MM.1S (cell line): ENCODE results near the gene SSC5D.

ENCODE experiments used
- DNase-seq: peaks from one replicate; pipeline ENCODE4 v3.0.0-alpha.2; 2015
- H2AFZ ChIP-seq: fragments of 300-600 bp; sonication (generic); 2 replicates; pipeline ENCODE4 v1.6.0; 2016; ENCODE audit warnings: antibody characterized with exemption, low read length
- H3F3A ChIP-seq: fragments of 300-600 bp; sonication (generic); 2 replicates; pipeline ENCODE4 v1.6.1; 2016; ENCODE audit warnings: mild to moderate bottlenecking, antibody characterized with exemption, low read length, moderate library complexity, mixed read lengths; ENCODE audit not compliant: insufficient read depth
- H3K27ac ChIP-seq: fragments of 300-600 bp; sonication (generic); 2 replicates; pipeline ENCODE4 v1.5.1; 2016; ENCODE audit warnings: mild to moderate bottlenecking, low read length
- H3K27me3 ChIP-seq: fragments of 300-600 bp; sonication (generic); replicated peaks from 2 replicates; pipeline ENCODE4 v1.6.0; 2016; ENCODE audit warnings: low read length; ENCODE audit not compliant: insufficient read depth
- H3K36me3 ChIP-seq: fragments of 300-600 bp; sonication (generic); replicated peaks from 2 replicates; pipeline ENCODE4 v1.6.1; 2016; ENCODE audit warnings: mild to moderate bottlenecking, low read length, mixed read lengths; ENCODE audit not compliant: insufficient read depth
- H3K4me1 ChIP-seq: fragments of 300-600 bp; sonication (generic); 2 replicates; pipeline ENCODE4 v1.6.1; 2016; ENCODE audit warnings: low read length, mixed read lengths
- H3K4me2 ChIP-seq: fragments of 300-600 bp; sonication (generic); 2 replicates; pipeline ENCODE4 v1.6.0; 2016; ENCODE audit warnings: low read depth, low read length
- H3K4me3 ChIP-seq: fragments of 300-600 bp; sonication (generic); 2 replicates; pipeline ENCODE4 v1.5.1; 2016; ENCODE audit warnings: low read length, mixed read lengths
- H3K79me2 ChIP-seq: fragments of 300-600 bp; sonication (generic); 2 replicates; pipeline ENCODE4 v1.6.1; 2016; ENCODE audit warnings: mixed run types, low read length, mixed read lengths
- H3K9ac ChIP-seq: fragments of 300-600 bp; sonication (generic); 2 replicates; pipeline ENCODE4 v1.6.1; 2016; ENCODE audit warnings: low read length, mixed read lengths
- H3K9me2 ChIP-seq: fragments of 300-600 bp; sonication (generic); replicated peaks from 2 replicates; pipeline ENCODE4 v1.6.1; 2016; ENCODE audit warnings: mild to moderate bottlenecking, low read length, mixed read lengths; ENCODE audit not compliant: insufficient read depth
- H3K9me3 ChIP-seq: fragments of 300-600 bp; sonication (generic); replicated peaks from 2 replicates; pipeline ENCODE4 v1.6.1; 2016; ENCODE audit warnings: mild to moderate bottlenecking, low read length, mixed read lengths; ENCODE audit not compliant: insufficient read depth
- H4K20me1 ChIP-seq: fragments of 300-600 bp; sonication (generic); 2 replicates; pipeline ENCODE4 v1.6.1; 2016; ENCODE audit warnings: mild to moderate bottlenecking, low read length, moderate library complexity, mixed read lengths; ENCODE audit not compliant: insufficient read depth
- CTCF ChIP-seq: fragments of 300-600 bp; sonication (generic); IDR thresholded peaks from 2 replicates; pipeline ENCODE4 v1.5.1; 2016; ENCODE audit warnings: antibody characterized with exemption, low read length, mixed read lengths
- EZH2 ChIP-seq: fragments of 300-600 bp; sonication (generic); optimal IDR thresholded peaks from 2 replicates; pipeline ENCODE3; 2017; ENCODE audit warnings: low read depth, mild to moderate bottlenecking, antibody characterized with exemption, low read length, mixed read lengths
- EZH2phosphoT487 ChIP-seq: fragments of 300-600 bp; sonication (generic); IDR thresholded peaks from 2 replicates; pipeline ENCODE4 v1.6.1; 2018; ENCODE audit warnings: antibody characterized with exemption, low read length

The SSC5D gene

GRCh38 chr19:55479045-55479444 lies 9.2 kb upstream of the SSC5D start:
- Histone ChIP-seq H3K4me2 (no peak overlapping the region), H3K9me2 (no peaks in the 10 kb centered on the region), H3F3A (no peaks in the 10 kb centered on the region), H3K4me1 (peaks cover 5% of the 10 kb centered on the region; the same call in 1 of the 2 replicates), H3K9ac (no peak overlapping the region), H3K27ac (no peak overlapping the region), H3K36me3 (no peaks in the 10 kb centered on the region), H3K27me3 (peaks cover 1% of the 10 kb centered on the region), H3K4me3 (no peak overlapping the region), H3K79me2 (peaks cover 17% of the 10 kb centered on the region), H4K20me1 (no peaks in the 10 kb centered on the region), H2AFZ (no peak overlapping the region), H3K9me3 (no peaks in the 10 kb centered on the region)
- no peak for DNase-seq
- TF ChIP-seq EZH2 (no peak), CTCF (no peak), EZH2phosphoT487 (no peak)

- Histone ChIP-seq H3K36me3 (no peaks in the 10 kb centered on the region), H3K27me3 (peaks cover 7% of the 10 kb centered on the region), H3K9me3 (no peaks in the 10 kb centered on the region), H3K27ac (no peak overlapping the region), H3K79me2 (peaks cover 17% of the 10 kb centered on the region), H3K4me3 (no peak overlapping the region), H3F3A (no peaks in the 10 kb centered on the region), H3K9me2 (no peaks in the 10 kb centered on the region), H3K9ac (no peak overlapping the region), H3K4me2 (no peak overlapping the region), H4K20me1 (no peaks in the 10 kb centered on the region), H2AFZ (no peak overlapping the region), H3K4me1 (peaks cover 5% of the 10 kb centered on the region; the same call in 1 of the 2 replicates)
- no peak for TF ChIP-seq EZH2
- no peak for TF ChIP-seq CTCF
- no peak for DNase-seq
Observed at GRCh38 chr19:55479451-55480230, 8.6 kb upstream of the SSC5D start.

- no peaks in the 10 kb centered on the region for H3K4me1 ChIP-seq
- H4K20me1 ChIP-seq = no peaks in the 10 kb centered on the region
- H3F3A ChIP-seq = no peaks in the 10 kb centered on the region
- peaks cover 23% of the 10 kb centered on the region for H3K27me3 ChIP-seq
- TF ChIP-seq CTCF (no peak), EZH2phosphoT487 (no peak), EZH2 (no peak)
- no peak overlapping the region for H3K4me2 ChIP-seq
- DNase-seq = no peak
- H3K27ac ChIP-seq = no peak overlapping the region
- H3K9ac ChIP-seq = no peak overlapping the region
- peaks cover 17% of the 10 kb centered on the region for H3K79me2 ChIP-seq
- H3K9me2 ChIP-seq = no peaks in the 10 kb centered on the region
- no peaks in the 10 kb centered on the region for H3K9me3 ChIP-seq
- no peak overlapping the region for H2AFZ ChIP-seq
- no peak overlapping the region for H3K4me3 ChIP-seq
- H3K36me3 ChIP-seq = no peaks in the 10 kb centered on the region
Observed at GRCh38 chr19:55481148-55481793, 7.0 kb upstream of the SSC5D start.
